DMS53 treated with DMSO at 0.1 percent for 48 hours (cell line): ENCODE measurements around the gene SNTG2.

Source experiments
- DNase-seq: peaks from one replicate; lab custom pipeline; 2025; ENCODE audit not compliant: unreplicated experiment; lab: John Stamatoyannopoulos, UW

The SNTG2 gene

DNA sequence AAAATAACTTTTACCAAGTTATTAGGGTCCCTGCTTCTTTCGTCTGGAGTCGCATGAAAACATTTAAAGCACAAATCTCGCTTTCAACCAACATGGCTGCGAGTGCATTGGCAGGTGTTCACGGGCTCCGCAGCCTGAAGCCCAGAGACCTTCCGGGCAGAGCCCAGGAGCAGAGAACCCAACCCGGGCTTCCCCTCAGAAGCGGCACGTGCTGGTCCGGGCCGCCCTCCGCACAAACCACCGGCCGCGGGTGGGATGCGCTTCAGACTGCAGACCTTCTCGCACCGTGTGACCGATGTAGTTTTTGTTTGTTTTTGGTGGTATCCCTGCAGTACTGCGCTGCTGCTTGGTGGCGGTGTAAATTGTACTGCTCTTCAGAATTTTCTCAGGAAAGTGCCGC lies 357.0 kb downstream of the SNTG2 start:
- DNase-seq: no peak

DNA sequence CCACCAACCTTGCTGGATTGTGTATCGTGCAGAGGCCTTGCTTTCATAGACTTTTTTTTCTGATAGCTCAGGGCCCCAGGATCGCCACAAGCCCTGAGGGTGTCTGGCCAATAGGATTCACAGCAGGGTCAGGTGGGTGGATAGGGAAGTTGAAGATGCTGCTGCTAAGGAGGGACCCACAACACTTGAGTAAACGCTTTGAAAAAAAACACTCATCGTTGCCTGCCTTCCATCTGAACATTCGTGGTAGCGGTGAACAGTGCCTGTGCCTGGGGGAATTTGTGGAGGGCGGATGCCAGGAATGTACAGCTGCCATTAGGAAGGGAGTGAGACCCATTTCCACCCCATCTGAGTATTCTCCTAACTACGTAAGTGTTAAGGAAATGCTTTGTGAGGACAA lies 358.0 kb downstream of the SNTG2 start:
- no peak for DNase-seq

DNA sequence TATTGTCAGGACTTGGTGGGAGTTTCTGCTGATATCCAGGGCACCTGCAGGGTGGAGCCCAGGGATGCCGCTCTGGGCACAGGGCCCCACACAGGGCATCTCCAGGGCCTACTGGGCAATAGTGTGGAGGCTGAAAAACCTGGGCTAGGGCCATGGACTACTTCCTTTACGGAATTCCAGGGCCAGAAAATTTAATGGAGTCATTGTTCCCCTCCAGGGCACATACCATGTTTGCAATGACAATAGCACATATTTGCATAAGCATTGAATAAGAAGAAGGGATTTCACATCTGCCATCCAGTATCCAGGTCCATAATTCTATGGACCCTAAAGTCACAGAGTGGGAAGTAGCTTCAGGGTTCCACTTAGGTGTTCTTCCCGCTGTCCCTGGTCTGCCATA lies 358.9 kb downstream of the SNTG2 start:
- no peak for DNase-seq

- DNase-seq: no peak
Measured at GRCh38 chr2:1310202-1310601, 359.6 kb downstream of the SNTG2 start.

DNA sequence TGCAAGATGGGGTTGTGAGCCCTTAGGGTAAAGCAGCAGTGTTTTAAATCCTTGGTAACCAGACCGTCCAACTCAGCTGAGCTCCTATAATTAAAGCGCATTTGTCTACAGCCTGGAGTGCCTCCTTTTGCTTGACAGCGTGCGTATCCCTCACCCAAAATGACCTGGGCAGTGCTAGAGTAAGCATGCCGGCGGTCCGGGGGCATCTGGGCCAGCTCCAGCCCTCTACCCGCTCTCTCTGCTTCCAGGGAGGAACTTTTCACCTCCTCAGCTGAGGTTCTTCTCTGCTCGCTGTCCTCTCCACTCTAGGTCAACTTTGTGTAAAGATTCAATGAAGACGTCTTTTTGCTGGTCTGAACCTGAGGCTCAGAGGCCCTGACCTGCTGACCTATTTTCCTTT lies 360.2 kb downstream of the SNTG2 start:
- no peak for DNase-seq

- no peak for DNase-seq
Measured at GRCh38 chr2:1313240-1313924, 362.7 kb downstream of the SNTG2 start.

- no peak for DNase-seq
Measured at GRCh38 chr2:1314254-1314653, 363.6 kb downstream of the SNTG2 start.

DNA sequence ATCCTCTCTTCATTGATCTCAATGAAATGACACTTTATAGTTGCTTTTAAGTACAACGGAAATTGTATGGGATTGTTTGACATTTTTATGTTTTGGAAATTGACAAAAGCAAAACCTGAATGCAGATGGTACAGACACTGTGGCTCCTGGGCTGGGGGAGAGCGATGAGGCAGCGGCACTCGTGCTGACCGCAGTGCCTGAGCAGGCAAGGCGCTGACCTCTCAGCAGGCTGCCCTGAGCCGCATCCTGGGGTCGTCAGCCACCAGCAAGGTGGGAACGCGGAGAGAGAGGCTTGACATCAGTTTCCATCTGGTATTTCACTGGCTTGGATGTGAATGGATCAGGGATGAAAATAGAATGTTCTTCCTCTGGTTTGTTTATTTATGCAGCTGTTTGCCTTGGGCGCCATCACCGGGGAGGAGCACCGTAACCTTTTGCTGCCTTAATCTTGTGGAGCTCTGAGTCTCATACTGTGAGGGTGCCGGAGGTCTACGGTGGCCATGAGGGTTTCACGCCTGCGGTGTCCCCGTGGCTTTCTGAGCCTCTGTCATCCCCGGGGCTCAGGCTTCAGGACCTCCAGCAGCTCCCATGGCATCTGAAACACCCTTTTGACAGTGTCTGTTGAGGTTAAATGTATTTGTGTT lies 367.8 kb downstream of the SNTG2 start:
- no peak for DNase-seq

DNA sequence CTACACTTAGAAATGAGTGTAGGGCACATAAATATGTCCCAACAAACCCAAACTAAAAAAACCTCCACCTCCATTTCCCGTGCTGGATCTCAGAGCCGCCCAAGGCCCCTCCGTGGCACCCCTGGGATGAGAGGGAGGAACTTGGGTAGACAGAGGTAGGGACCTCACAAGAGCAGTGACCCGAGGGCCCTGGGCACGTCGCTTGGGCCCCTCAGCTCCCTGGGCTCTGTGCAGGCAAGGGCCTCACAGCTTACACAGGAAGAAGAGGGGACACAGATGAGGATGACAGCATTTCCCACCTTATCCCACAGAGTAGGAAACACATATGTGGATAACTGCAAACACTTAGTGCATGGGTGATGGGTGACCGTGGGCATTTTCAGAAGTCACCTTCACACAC lies 368.7 kb downstream of the SNTG2 start:
- DNase-seq: no peak

- no peak for DNase-seq
Measured at GRCh38 chr2:1321321-1321720, 370.7 kb downstream of the SNTG2 start.

GRCh38 chr2:1324884-1325283 lies 374.2 kb downstream of the SNTG2 start:
- DNase-seq: no peak

DNA sequence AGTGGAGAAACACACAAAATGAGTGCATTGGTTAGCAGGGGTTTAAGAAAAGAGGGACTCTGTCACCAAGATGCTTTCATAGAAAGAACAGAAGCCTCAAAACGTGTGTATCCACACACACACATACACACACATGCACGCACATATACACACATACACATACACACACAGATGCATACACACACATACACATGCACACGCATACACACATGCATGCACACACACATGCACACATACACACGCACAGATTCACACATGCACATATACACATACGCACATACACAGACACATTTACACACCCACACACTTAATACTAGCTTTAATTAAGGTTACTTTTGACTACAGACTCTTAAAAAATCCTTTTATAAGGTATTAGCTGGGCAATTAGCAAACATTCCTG lies 378.0 kb downstream of the SNTG2 start:
- no peak for DNase-seq

- DNase-seq: no peak
Measured at GRCh38 chr2:1339388-1340140, 388.9 kb downstream of the SNTG2 start.

GRCh38 chr2:1340141-1340512 lies 389.5 kb downstream of the SNTG2 start:
- no peak for DNase-seq

DNA sequence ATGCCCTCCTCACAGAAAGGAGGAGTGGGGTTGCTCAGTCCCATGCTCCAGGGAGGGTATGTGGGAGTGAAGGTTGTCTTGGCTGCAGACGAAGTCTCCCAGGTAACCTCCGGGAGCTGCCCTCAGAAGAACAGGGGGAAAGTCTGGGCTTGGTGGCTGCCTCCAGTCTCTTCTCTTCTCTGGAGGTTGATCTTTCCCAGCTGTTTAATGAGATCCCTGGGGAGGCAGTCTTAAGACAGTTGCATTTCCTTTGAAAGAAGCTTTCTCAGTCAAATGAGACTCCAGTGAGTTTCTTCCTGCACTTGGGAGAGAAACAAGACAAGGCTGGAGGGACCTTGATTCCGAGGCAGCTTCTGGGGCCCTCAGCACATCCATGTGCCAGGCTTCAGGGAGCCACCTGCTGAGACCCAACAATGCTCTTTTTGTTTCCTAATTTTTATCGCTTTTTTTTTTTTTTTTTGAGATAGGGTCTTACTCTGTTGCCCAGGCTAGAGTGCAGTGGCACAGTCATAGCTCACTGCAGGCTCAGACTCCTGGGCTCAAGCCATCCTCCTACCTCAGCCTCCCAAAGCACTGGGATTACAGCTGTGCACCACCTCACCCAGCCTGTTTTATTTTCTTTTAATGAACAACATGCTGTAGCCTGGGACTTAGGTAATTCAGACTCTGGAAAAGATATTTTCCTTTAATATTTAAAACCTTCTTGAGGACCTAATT lies 390.9 kb downstream of the SNTG2 start:
- no peak for DNase-seq

DNA sequence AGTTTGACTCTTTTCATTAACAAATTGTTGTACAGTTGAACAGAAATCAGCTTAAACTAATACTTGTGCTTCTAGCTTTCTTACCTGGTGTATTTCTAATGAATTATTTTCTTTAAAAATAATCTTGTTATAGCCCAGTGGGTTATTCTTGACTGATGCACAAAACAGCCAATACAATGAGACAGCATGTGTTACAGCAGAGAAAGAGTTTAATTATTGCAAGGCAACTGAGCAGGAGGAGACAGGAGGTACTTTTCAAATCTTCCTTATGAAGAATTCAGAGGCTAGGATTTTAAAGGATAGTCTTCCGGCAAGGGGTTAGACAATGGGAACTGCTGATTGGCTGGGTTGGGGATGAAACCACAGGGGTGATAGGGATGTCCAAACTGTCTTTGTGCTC lies 398.1 kb downstream of the SNTG2 start:
- DNase-seq: no peak

DNA sequence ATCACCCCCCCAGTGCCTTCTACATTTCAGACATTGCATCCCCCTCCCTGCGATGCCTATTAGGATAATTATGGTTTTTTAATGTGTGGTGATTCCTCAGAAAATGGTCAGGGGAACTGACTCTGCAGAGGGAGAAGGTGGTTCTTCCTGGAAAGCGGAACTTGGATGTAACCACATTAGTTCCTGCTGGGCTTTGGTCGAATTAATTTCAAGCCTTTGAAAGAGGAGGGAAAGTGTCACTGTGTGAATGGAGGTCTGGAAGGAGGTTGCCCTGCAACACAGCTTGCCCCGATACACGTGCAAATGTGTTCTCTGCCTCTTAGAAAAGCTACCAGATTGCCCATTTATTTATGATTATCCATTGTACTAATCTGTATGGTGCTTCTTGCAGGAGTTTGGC lies 399.5 kb downstream of the SNTG2 start:
- DNase-seq: no peak

DNA sequence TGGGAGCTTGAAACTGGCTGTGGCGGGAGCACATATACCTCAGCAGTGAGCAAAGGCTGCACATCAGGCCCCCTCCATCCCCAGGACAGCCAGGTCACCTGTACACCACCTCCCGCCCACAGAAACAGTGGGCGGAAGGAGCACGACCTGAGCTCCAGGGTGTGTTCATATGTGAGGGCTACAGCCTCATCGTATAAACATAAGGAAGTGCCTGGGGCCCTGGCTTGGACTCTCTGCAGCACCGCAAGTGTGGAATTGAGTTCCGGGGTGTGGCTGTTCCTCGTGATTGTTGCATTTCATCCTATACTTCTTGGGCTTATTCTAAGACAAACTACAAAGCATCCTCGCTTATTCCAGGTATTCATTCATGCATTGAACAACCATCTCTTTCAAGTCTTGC lies 402.5 kb downstream of the SNTG2 start:
- DNase-seq: no peak

GRCh38 chr2:1353543-1353942 lies 402.9 kb downstream of the SNTG2 start:
- no peak for DNase-seq

DNA sequence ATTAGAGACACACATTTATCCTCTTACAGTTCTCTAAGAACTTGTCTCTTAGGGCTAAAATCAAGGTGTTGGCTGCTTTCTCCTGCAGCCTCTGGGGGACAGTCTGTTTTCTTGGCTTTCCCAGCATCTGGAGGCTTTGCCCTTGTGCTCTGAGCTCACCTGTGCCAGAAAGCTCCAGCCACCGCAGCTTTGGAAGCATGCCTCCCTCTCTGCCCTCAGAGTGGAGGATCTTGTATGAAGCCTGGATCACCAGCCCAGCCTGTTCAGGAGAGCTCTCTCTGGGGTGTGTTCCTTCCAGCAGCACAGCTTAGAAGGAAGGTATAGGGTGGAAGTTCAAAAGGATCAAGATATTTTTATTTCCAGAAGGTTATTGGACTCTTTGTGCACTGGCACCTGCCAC lies 409.5 kb downstream of the SNTG2 start:
- no peak for DNase-seq

DNA sequence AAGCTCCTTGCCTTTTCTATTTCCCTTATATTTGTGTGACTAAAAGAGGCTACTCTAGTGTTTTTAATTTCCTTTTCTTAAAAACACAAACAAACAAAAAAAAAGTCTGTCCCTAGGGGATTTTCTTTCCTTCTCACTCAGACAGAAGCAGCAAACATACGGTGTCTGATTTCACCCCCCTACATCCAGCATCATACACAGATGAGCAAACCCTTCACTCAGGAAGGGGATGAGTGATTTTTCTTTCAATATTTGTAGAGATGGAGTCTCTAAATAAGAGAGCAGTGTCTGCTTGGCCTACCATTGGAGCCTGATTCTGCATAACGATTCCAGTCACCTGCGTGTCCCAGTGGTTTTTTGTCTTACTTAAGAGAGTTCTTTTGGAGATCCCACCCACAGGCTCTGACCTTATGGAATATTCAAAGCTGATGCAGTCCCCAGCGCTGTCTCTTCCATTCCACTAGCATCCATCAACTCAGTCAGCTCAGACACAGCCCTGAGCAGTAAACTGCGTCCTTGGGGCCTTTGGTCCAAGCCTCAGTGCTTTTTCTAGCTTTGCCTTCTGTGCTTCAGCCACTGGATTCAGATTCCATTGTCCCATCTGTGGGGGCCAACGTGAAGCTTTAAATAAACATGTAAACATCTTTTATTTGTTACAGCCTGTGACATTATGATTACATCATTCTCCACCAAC lies 410.1 kb downstream of the SNTG2 start:
- no peak for DNase-seq
